GM18517 (cell line): ENCODE data around the gene MCAT.
A peak's percentile ranks its signal among the peaks of the same experiment; 100 is the strongest.
"Not testable (repeated sequence)": the region's sequence is repeated elsewhere in the genome, so short reads cannot be mapped to it uniquely, and the experiment has no call there.

ENCODE experiments used
- ATAC-seq: cut with Tn5 transposase; IDR thresholded peaks from one replicate; pipeline ENCODE4 v1.9.1; 2021; ENCODE audit warnings: mild to moderate bottlenecking, moderate library complexity; ENCODE audit not compliant: unreplicated experiment

MCAT gene

GRCh38 chr22:43127166-43127908, 15.9 kb downstream of the MCAT start:
- no peak for ATAC-seq

GRCh38 chr22:43126501-43127165, 16.6 kb downstream of the MCAT start:
- ATAC-seq = no peak

DNA sequence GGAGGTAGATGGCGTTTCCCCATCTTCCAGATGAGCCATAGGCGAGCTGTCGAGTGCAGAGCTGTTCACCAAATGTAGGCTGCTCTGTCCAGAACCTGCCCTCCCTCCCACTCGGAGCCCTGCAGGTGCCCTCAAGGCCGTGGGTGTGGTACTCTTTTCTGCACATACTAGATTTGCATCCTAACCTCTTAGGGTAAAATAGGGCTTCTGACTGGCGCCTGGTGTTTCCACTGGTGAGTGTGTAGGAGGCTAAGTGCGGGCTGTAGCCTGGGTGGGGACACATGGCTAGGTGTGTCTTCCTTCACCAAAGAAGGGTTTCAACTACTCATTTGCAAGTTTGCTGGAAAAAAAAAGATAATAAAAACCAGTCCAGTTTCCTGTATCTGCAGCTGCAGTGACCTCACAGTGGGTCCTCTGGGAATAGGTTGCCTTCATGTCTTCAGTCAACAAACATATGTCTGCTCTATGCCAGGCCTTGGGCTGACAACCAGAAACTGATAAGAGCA, 24.2 kb downstream of the MCAT start:
- peak; percentile 74 for ATAC-seq

DNA sequence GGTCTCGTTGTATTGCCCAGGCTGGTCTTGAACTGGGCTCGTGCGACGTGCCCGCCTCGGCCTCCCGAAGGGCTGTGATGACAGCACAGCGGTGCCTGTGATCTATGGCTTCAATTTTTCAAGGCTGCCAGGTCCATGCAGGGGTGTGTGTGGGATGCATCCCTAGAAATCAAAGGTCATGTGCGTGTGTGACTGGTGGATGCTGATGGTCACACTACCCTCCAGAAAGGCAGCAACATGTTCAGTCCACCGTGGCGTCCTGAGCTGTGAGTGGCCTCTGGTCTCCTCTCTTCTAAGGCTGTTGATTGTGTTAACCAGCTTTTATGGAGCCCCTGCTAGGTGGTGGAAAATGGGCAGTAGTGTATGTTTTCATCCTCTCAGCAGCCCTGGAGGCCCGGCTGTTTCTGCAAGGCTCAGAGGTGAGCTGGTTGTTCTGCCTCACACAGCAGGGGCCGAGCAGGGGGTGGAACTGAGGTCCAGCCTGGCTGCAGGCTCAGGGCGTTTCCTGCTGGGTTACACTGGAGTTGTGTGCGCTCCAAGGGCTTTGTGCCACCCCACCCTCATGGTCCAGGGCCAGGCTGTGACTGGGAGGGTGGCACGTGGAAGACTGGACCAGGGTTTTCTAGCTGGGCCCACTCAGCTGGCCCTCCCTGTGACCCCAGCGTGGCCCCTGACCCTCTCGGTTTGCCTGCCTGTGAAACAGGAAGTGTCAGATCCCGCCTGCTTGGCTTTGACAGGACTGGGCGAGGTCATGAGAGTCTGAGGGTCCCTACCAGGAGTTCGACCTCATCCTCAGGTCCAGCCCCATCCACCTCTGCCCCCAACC, 25.0 kb downstream of the MCAT start:
- ATAC-seq = no peak

GRCh38 chr22:43116932-43117331, 26.3 kb downstream of the MCAT start:
- no peak for ATAC-seq

DNA sequence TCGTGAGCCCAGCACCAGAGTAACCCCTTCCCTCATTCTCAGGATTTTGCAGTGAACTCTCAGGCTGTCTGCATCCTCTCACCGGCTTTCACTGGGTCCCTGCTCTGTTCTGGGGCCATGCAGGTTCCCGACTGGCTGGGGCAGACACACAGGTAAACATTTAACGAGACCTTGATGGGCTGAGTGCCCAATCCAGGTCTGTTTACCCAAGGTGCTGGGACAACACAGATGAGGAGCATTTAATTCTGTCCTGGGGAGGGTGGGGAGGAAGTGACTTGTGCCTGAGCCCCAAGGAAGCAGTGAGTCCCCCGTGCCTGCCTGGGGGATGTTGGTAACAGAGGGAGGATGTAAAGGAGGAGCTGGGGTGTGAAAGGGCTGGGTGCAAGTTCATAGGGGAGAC, 28.2 kb downstream of the MCAT start:
- ATAC-seq = no peak

DNA sequence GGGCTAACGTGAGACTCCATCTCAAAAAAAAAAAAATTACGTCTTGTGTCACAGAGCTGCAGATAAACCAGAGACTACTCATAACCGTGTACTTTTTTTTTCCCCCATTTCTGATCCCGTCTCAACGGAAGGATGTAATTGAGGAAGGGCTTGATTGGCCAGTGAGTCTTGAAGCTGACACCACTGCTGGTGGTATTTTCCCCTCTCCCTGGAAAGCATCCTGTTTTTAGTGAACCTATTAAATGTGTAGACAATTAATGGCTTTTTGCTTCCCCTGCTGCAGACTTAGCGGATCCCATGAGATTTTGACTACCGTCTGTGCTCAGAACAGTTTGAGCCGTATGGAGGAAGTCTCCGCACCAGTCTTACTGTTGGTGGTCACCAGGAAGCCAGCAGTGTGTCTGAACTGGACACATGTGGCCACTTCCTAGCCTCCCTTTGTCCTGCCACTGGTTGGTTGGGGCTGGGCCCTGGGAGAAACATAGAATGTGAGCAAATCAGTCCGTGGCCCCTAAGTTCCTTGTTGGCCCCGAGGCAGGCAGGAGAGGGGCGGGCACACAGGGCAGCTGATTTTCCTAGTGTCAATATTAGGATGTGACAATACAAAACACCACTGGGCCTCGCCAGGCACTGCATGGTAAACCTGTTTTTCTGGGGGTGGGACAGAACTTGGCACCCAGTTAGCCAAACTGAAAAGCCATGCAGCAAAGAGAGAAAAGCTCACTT, 29.5 kb downstream of the MCAT start:
- no peak for ATAC-seq

DNA sequence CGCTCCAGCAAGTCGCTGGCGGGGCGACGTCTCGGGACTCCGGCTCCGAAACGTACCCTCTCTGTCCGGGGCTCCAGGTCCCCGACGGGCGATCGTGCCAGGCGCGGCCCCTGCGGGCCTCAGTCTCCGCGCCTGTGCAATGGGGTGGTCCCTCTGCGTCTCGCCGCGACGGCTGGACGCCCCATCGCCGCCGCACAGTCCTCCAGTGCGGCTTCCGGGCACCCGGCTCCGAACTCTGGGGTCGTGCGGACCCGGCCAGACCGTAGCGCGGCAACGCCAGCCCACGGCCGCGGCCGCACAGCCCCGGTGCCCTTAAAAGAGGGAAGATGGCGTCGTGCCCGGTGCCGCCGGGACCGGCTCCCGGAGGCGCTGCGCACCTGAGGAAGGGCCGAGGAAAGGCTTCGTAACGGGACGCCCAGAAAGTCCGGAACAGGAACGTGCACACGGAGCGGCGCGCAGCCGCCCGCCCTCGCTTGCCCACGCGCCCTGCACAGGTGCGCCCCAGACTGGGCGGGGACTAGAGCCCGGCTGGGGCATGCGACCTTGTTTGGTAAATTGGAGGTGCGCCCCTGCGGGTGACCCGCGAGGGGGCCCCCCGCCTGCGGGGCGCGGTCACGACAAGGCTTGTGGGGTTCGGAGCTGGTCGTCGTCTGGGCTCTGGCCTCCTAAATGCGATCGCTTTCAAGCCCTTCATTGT, 32.1 kb downstream of the MCAT start:
- no peak for ATAC-seq

- ATAC-seq = no peak
Measured at GRCh38 chr22:43110444-43110926, 32.7 kb downstream of the MCAT start, which contains the start of gene BIK. Gene BIK (plus strand): TSS chr22:43110750. CDS start chr22:43124023, 13,273 bp downstream.

- ATAC-seq = no peak
Measured at GRCh38 chr22:43109921-43110443, 33.2 kb downstream of the MCAT start.

DNA sequence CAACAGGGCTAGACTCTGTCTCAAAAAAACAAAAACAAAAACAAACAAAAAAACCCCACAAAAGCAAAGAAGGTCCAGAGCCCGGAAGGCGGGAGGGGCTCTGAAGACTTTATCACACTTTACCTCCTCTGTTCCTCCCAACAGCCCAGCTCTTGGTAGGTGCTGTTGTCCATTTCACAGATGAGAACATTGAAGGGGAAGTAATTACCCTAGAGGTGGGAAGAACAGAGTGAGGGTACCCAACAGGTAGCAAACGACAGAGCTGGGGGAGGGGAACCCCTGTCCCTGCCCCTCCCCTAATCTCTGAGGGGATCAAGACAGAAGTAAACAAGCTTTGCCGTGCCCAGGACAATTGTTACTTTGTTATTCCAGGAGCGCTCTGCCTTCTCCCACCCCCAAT, 33.7 kb downstream of the MCAT start:
- no peak for ATAC-seq

- no peak for ATAC-seq
Measured at GRCh38 chr22:43106302-43106701, 36.9 kb downstream of the MCAT start.

DNA sequence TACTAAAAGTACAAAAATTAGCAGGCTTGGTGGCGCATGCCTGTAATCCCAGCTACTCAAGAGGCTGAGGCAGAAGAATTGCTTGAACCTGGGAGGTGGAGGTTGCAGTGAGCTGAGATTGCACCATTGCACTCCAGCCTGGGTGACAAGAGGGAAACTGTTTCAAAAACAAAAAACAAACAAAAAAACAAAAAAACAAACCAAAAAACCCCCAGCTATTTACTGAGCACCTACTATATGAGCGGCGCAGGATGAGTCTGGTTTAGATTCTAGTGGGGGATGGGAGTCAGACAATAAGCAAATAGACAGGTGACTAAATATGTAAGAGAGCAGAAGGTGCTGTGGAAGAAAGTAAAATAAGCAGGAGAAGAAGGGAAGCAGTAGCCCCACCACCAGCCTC, 38.2 kb downstream of the MCAT start:
- not testable (repeated sequence) for ATAC-seq

DNA sequence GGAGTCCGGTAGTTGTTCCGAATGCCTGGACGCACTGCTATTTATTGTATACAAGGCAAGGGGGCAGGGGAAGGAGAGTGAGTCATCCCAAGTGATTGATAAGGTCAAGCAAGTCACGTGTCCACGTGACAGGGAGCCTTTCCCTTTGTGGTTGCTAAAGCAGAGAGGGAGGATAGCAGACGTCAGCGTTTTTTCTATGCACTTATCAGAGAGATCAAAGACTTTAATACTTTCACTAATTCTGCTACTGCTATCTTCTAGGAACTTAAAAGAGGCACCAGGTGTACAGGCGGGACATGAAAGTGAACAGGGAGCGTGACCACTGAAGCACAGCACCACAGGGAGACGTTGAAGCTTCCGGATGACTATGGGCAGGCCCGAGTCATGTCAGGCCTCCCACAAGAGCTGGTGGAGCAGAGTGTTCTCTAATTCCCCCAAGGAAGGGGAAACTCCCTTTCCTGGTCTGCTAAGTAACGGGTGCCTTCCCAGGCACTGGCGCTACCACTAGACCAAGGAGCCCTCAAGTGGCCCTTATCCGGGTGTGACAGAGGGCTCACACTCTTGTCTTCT, 39.1 kb downstream of the MCAT start:
- ATAC-seq = not testable (repeated sequence)

GRCh38 chr22:43101306-43101705, 41.9 kb downstream of the MCAT start:
- no peak for ATAC-seq

GRCh38 chr22:43100225-43100624, 43.0 kb downstream of the MCAT start:
- no peak for ATAC-seq

GRCh38 chr22:43099095-43099494, 44.1 kb downstream of the MCAT start:
- no peak for ATAC-seq

DNA sequence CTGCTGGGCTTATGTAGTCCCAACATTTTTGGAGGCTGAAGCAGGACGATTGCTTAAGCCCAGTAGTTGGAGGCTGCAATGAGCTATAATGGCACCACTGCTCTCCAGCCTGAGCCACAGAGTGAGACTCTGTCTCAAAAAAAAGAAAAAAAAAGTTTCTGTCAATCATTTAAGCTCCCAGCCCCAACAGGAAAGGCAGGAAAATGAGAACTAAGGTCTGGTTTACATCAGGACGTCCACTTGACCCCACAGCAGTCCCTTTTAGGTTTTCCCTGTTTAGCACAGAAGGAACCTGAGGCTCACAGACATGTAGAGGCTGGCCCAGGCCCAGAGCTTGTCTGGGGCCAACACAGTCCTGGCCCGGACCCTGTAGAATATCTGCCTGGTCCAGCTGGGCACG, 44.8 kb downstream of the MCAT start:
- ATAC-seq = no peak

DNA sequence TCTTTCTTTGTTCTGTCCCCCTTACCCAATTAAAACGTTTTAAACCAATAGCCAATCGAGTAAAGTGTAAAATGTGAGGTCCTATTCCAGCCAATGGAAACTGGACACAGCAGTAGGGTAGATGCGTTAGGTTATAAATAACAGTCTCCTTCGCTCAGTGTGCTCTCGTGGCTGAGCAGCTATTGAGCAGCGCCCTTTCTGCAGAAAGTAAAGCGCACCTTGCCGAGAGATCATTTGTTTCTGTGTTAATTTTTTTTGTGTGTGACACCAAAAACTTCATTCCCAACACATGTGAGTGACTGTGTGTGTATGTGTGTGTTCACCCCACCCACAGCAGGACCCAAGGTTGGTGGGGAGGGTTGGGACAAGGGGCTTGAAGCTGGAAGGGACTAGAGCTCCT, 46.8 kb downstream of the MCAT start:
- no peak for ATAC-seq
